ENCODE measurements around the gene ZNHIT6.

DNA sequence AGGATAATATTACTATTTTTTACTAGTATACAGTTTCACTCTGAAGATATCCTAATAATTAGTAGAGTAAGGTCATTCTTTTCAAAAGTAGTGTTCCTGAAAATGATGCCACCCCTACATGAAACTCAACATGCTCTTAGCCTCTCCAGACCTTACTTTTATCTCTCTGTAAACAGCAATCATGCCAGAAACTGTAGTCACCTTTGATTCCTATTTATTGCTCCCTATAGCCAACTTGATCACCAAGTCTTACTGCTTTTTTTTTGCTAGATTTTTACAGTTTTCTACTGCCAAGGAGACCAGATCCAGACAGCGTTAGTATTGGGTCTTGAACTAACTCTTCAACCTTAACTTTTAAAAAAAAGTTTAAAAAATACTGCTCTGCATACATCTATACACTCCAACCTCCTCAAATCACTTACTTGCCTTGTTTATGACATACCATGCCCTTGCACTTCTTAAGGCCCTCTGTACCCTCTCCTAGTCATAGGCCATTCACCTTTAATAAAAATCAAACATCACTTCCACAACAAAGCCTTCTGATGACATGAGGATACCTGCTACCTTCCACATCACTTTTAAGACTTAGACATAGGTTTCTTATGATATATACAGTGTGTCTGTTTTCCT lies 36.1 kb downstream of the ZNHIT6 start:
- TF ChIP-seq CTCF (IDR thresholded peaks at IDR 0.05) (no peak), POLR2A (IDR thresholded peaks at IDR 0.05) (no peak)

Measured in Peyer's patch (tissue), 4 donors.